HFFc6 (cell line): ENCODE results near the gene CDX1. TPM values are rescaled to one million over a fixed set of nuclear protein-coding genes. Genes with fewer than 3 reads are reported as not detected.
A peak's percentile ranks its signal among the peaks of the same experiment; 100 is the strongest.

ENCODE experiments used
- DNase-seq: peaks from one replicate; pipeline ENCODE4 v3.0.0-alpha.2; 2018
- H3K27ac Mint-ChIP-seq: 2 replicates; pipeline ENCODE4 v1.8.0; 2020; ENCODE audit warnings: mild to moderate bottlenecking, mixed read lengths
- H3K27me3 Mint-ChIP-seq: 2 replicates; pipeline ENCODE4 v1.8.0; 2021; ENCODE audit warnings: mild to moderate bottlenecking, moderate library complexity, mixed read lengths; ENCODE audit not compliant: insufficient read depth
- H3K36me3 Mint-ChIP-seq: 2 replicates; pipeline ENCODE4 v1.8.0; 2021; ENCODE audit warnings: low read depth, mixed read lengths
- H3K4me1 Mint-ChIP-seq: 2 replicates; pipeline ENCODE4 v1.8.0; 2020; ENCODE audit warnings: low read depth, mixed read lengths
- H3K4me3 Mint-ChIP-seq: 2 replicates; pipeline ENCODE4 v1.8.0; 2020; ENCODE audit warnings: mild to moderate bottlenecking, moderate library complexity, mixed read lengths
- H3K9me3 Mint-ChIP-seq: 2 replicates; pipeline ENCODE4 v1.8.0; 2020; ENCODE audit warnings: mild to moderate bottlenecking, mixed read lengths
- CTCF ChIP-seq: fragments of 200-600 bp; sonication (generic); IDR thresholded peaks from 2 replicates; pipeline ENCODE4 v1.5.0; 2021; ENCODE audit warnings: antibody characterized with exemption, mild to moderate bottlenecking
- total RNA-seq, 6 experiments: library from RNA; stranded (reverse); fragmentation: NEBNext Ultra II Directional; extraction: Animal tissue kit (Norgen Biotek cat#: 25700); gene quantifications; 2 replicates in 1 of 6; 3 replicates in 5 of 6; pipeline ENCODE4 v1.2.3, GENCODE V29; 2021

Gene CDX1
- total RNA-seq, 6 experiments from 2014 or later: 0.11 TPM; not detected in 5

GRCh38 chr5:150167908-150168307, 1.3 kb downstream of the CDX1 start:
- H3K27ac Mint-ChIP-seq: no peak overlapping the region
- H3K9me3 Mint-ChIP-seq: no peaks in the 10 kb centered on the region
- H3K4me3 Mint-ChIP-seq: no peak overlapping the region
- peak; percentile 49; the same call in 1 of the 2 replicates for TF ChIP-seq CTCF
- H3K27me3 Mint-ChIP-seq: peaks cover 7% of the 10 kb centered on the region
- DNase-seq: no peak
- H3K4me1 Mint-ChIP-seq: peaks cover 18% of the 10 kb centered on the region
- no peaks in the 10 kb centered on the region for H3K36me3 Mint-ChIP-seq

DNA sequence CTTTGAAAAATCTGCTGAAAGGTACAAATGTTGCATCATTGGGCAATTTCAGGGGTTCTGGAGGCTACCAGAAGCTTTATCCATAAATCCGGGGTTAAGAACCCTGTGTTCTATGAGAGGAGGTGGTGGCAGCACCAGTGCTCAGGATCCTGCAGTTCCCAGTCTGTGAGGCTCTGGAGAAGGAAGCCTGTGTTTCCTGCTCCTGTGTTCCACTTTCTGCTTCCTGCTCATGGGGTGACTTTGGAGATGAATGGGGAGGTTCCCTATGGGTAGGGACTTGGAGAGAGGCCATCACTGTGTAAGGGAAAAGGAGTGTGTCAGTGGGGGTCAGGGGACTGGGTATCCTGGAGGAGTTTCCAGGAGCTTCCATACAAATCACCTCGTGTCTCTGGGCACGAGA, 2.3 kb downstream of the CDX1 start:
- Mint-ChIP-seq H3K27ac (no peak overlapping the region), H3K9me3 (no peaks in the 10 kb centered on the region), H3K36me3 (no peaks in the 10 kb centered on the region), H3K4me1 (peaks cover 12% of the 10 kb centered on the region), H3K27me3 (peaks cover 7% of the 10 kb centered on the region), H3K4me3 (no peak overlapping the region)
- TF ChIP-seq CTCF: no peak
- no peak for DNase-seq

GRCh38 chr5:150172145-150172544, 5.6 kb downstream of the CDX1 start:
- Mint-ChIP-seq H3K4me1 (peaks cover 6% of the 10 kb centered on the region; the same call in 1 of the 2 replicates), H3K9me3 (no peaks in the 10 kb centered on the region), H3K4me3 (no peak overlapping the region), H3K36me3 (no peaks in the 10 kb centered on the region), H3K27me3 (peaks cover 7% of the 10 kb centered on the region), H3K27ac (no peak overlapping the region)
- TF ChIP-seq CTCF: no peak
- no peak for DNase-seq

- peaks cover 9% of the 10 kb centered on the region for H3K27me3 Mint-ChIP-seq
- no peak overlapping the region for H3K27ac Mint-ChIP-seq
- no peak for TF ChIP-seq CTCF
Observed at GRCh38 chr5:150172556-150172955, 6.0 kb downstream of the CDX1 start.

DNA sequence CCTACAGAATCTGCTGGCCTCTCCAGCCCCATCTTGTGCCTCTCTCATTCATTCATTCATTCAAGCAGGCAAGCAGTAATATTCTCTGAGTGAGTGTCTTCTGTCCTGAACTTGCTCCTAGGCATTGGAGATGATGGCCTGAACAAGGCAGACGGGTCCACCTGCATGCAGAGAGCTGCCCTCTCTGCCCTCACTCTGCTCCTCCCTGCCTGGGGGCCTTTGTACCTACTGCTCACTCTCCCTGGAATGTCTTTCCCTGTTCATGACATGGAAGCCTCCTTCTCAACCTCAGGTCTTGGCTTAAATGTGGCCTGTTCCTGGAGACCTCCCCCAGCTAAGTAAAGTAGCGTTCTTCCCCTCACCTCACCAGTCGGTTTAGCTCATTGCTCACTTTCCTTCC, 6.6 kb downstream of the CDX1 start:
- Mint-ChIP-seq H3K4me1 (peaks cover 6% of the 10 kb centered on the region; the same call in 1 of the 2 replicates), H3K27me3 (peaks cover 9% of the 10 kb centered on the region), H3K9me3 (no peaks in the 10 kb centered on the region), H3K27ac (no peak overlapping the region), H3K36me3 (no peaks in the 10 kb centered on the region), H3K4me3 (no peak overlapping the region)
- DNase-seq: no peak
- no peak for TF ChIP-seq CTCF

More at GRCh38 chr5:150172556-150172955, 6.0 kb downstream of the CDX1 start:
- H3K9me3 Mint-ChIP-seq: no peaks in the 10 kb centered on the region
- H3K4me1 Mint-ChIP-seq: peaks cover 6% of the 10 kb centered on the region; the same call in 1 of the 2 replicates
- DNase-seq: no peak
- no peak overlapping the region for H3K4me3 Mint-ChIP-seq
- H3K36me3 Mint-ChIP-seq: no peaks in the 10 kb centered on the region

DNA sequence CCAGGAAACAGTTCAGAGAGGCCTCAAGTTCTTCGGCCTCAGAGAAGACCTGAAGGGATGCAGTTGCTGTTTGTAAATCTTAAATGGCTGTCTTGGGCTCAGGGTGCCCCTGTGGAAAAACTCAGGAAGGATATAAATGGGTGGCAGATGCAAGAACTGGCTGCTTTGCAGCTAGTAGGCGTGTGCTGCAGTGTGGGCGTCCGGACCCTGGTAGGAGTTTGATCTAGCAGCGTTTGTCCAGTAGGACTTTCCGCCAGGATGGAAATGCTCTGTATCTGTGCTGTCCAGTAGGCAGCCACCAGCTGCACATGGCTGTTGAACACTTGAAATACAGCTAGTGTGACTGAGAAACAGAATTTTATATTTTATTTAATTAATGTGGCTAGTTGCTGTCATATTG, 7.7 kb downstream of the CDX1 start:
- Mint-ChIP-seq H3K4me3 (no peak overlapping the region), H3K27ac (no peak overlapping the region), H3K9me3 (no peaks in the 10 kb centered on the region), H3K4me1 (peaks cover 6% of the 10 kb centered on the region; the same call in 1 of the 2 replicates), H3K27me3 (peaks cover 9% of the 10 kb centered on the region), H3K36me3 (no peaks in the 10 kb centered on the region)
- TF ChIP-seq CTCF: no peak
- no peak for DNase-seq
